Measurements from ENCODE around the gene GAGE10.

Gene GAGE10

DNA sequence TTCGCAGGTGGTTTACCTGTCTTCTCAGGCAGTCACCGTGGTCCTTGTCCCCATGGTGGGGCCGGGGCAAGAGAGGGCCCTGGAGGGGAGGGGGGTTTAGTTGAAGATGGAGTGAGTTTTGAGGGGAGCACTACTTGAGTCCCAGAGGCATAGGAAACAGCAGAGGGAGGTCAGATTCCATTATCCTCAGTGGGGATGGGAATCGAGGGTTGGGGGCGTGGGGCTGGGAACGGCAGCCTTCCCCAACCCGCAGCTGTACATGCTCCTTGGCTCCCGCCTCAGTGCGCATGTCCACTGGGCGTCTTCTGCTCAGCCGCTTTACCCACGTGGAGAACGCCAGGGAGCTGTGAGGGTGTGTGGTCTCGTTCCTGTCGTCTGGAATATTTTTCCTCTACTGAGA lies at the start of gene GAGE10:
Gene GAGE10 (plus strand): TSS at position 301 of the 400 bp plus-strand sequence. CDS start 1,214 bp downstream, outside the sequence.
- DNase-seq = peak; percentile 5

GRCh38 chrX:49254639-49255038 lies 48.8 kb upstream of the GAGE10 start:
- DNase-seq = no peak

DNA sequence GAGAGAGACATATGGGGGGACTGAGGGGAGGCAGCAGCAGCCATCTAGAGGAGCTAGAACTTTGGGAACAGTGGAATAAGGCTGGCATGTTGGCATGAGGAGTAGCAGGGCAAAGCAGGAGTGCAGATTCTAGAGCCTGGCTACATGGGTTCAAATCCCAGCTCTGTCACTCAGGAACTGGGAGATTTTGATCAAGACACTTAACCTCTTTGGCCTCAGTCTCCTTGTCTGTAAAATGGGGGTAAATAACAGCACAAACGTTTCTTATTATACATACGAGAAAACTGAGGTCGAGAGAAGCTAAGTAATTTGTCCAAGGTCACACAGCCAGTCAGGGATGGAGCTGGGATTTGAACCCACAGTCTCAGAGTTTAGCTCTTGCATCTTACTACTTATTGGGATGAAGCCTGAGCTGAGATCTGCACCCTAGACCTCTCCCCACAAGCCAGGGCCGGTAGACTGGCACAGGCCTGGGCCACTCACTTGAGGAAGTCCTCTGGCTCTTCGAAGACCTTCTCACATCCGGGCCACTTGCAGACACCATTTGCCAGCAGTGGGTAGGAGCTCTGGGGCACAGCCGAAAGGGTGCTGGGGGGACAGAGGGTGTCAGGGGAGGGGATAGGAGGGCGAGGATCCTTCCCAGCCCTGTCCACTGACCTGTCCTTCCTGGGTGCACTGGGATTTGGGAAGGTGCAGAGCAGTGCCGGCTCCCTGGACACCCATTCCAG lies 47.0 kb upstream of the GAGE10 start:
- no peak for DNase-seq

DNA sequence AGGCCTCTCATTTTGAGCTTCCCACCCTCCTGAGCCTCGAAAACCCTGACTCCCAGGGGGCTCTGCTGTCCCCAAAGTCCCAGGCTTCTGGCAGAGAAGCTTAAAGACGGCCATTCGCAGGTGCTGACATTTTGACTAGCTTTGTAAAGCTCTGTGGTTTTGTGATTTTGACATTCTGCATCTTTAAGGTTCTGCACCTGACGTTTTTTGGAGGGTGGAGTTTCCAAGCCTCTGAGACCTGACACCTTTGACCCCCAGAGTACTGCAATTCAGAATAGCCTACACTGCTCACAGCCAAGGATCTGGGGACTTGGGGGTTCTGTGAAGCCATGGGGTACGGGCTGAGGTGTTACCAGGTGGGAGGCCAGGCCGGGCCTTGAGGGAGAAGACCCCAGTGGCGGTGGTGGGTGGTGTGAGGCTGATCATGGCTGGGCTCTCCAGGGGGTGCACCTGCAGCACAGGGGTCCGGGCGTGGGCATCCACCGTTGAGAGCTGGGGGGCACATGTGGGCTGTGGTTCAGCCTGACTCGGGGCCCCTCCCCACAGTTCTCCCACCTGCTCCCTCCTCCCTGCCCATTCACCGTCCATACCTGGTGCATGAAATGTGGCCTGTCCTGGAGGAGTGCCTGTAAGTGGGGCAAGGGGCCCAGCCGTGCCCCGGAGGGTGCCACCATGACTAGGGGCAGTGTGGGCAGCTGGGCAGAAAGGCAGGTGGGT lies 46.2 kb upstream of the GAGE10 start:
- no peak for DNase-seq

DNA sequence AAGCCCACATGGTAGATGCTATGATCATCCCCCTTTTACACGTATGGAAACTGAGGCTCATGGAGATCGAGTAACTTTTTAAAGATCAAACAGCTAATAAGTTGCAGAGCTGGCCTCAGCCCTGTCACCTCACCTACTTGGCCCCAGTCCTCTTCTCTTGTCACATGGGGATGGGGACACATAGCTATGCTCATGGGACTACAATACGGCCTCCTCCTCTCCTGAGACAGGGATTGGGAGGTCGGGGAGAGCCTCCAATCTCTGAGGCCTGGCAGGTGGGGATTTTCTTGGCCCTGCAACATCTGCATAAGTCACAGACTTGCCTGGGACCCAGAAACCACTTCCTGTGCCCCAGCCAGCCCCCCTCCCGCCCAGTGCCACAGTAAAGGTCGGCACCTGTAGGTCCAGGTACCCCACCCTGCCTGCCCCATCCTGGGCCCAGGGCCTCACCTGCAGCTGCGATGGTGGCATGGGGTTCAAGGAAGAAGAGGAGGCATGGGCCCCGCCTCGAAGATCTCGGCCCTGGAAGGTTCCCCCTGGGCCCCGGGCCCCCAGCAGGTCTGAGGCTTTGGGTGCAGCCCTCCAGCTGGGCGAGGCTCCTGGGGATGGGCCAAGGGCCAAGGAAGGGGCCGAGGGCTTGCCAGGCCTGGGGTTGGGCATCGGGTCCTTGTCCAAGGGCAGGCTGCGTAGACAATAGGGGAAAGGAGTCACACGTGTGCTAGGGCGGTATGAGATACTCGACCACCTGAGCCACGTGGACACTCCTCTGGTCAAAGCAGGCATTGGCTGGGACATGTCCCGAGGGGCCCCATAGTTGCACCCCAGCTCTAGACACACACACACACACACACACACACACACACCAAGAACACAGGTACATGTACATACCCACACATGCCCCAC lies 45.3 kb upstream of the GAGE10 start:
- DNase-seq = no peak

GRCh38 chrX:49258749-49259124 lies 44.7 kb upstream of the GAGE10 start:
- no peak for DNase-seq

DNA sequence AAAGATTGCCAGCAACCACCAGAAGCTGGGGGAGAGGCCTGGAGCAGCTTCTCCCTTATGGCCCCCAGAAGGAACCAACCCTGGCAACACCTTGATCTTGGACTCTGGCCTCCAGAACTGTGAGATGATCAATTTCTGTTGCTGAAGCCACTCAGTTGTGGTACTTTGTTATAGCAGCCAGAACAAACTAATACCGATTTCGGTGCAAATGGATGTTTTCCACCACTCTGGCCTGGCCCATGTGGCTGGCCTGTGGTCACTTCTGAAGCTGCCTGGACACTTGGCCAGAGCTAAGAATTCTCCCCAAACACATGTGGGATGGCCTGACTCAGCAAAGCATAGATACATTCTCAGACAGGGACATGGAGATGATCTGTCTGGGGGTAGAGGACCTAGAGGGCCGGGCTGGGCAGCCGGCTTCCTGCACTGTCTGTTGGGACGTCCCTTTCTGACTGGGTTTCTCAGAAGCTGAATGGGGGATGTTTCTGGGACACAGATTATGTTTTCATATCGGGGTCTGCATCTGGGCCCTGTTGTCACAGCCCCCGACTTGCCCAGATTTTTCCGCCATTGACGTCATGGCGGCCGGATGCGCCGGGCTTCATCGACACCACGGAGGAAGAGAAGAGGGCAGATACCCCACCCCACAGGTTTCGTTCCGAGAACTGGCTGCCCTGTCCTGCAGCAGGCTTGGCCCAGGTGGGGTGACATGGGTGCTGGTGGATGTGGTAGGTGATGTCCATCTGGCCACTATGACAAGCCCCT lies 43.0 kb upstream of the GAGE10 start:
- DNase-seq = no peak

DNA sequence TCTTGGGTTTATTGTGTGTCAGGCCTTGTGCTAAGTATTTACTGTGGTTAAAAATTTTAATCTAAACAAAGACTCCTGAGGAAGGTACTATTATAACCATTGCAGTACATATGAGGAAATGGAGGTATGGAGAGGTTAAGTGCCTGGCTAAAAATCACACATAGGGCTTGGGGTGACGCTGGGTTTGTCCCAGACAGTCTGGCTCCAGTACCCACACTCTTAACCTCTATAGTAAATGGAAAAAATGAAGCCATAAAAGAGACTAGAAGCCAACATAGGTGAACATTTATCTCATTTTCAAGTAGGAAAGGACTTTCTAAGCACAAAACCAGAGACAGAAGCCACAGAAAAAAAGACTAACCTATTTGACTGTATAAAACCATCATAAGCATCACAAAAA lies 40.8 kb upstream of the GAGE10 start:
- DNase-seq = no peak

DNA sequence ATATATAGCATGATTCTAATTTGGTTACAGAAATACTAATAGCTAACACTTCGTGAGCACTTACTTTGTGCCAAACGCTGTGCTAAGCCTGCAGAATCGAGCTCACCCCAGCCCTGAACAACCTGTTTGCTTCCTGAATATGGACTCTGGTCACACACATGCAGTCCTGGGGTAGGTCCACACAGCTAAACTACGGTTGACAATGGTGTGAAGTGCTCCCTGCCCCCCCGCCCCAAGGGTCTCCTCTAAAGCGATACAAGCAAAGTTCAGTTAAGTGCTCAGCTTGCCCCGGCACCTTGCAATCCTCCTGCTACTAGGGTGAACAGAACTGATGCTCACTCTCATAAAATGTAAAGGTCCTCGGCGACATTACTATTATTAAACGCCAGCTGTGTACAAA lies 39.8 kb upstream of the GAGE10 start:
- no peak for DNase-seq

GRCh38 chrX:49264460-49264859 lies 39.0 kb upstream of the GAGE10 start, which contains the start of gene FOXP3:
Gene FOXP3 (minus strand): TSS chrX:49264710. CDS start chrX:49258505, 6,205 bp downstream.
- no peak for DNase-seq

DNA sequence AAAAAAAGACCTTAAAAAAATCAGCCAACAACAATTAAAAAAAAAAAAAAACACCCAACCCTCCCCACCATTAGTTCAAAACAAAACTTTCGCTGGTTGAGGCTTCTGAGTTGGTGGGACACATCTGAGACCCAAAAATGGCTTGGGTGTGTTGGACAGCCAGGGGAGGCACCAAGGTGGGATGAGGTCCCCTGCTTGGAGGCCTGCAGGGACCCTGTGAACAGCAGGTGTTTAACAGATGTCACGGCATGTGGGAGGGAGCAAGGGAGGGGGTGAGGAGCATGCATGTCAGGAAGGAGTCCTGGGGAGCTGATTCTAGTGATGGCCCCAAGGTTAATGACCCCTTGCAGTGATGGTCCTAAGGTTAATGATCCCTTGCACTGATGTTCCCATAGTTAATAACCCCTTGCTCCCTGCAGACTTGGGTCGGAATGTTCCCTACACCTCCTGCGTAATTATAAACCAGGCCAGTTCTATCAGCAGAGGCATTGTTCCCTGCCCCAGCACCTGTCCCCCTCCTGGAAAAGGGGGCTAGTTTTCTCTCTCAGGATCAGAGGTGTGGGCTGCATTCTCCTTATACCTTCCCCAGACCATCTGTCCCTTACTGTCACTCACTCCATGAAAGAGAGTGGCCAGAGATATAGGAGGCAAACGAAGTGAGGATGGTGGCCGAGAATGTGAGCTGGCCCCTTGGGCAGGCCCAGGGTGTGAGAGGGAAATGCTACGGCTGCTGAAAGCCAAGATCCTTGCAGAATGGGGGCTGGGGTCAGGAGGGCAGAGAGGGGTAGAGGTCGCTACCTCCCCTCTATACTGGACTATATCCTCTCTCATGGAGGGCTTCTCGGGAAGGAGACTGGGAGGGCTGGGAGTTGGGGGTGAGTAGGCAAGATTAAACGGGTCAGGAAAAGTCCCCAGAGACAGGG lies 36.7 kb upstream of the GAGE10 start:
- DNase-seq = peak; percentile 61

DNA sequence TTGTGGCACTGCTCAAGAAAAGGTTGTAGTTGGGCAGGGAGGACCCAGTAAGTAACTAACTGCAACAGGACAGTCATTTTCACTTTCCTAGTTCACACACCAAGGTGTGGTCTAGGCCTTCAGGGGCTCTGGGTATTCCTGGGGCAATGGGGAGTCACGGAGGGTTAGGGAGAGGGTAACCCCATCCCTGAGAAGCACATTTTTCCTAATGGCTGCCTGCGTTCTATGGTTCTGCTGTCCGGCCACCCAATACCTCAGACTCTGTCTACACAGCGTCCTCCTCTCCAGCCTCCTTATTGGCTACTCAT lies 34.8 kb upstream of the GAGE10 start:
- no peak for DNase-seq

GRCh38 chrX:49269010-49269766 lies 34.3 kb upstream of the GAGE10 start:
- DNase-seq = peak; percentile 99

DNA sequence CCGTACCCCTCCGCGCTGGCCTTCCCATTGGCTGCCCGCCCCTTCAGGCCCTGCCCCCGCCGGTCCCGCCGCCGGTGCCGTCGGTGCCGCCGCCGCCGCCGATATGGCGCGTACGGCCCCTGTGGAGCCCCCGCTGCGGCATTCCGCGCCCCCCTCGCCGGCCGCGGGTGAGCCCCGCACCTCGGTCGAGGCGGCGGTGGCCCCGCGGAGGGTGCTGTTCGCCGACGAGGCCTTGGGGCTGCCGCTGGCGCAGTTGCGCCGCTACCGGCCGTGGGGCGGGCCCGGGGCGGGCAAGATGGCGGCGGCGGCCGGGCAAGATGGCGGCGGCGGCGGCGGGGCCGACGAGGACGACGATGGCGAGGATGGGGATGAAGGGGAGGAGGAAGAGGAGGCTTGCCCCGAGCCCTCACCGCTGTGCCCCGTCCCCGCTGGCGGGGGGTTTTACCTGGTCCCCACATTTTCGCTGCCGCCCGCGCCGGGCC lies 33.6 kb upstream of the GAGE10 start, which contains the start of gene PPP1R3F:
Gene PPP1R3F (plus strand): TSS at position 27 of the 482 bp plus-strand sequence. CDS start 77 bp downstream, at position 104.
- no peak for DNase-seq

- DNase-seq = no peak
These were observed 33.1 kb upstream of the GAGE10 start for GRCh38 chrX:49270249-49270921.

DNA sequence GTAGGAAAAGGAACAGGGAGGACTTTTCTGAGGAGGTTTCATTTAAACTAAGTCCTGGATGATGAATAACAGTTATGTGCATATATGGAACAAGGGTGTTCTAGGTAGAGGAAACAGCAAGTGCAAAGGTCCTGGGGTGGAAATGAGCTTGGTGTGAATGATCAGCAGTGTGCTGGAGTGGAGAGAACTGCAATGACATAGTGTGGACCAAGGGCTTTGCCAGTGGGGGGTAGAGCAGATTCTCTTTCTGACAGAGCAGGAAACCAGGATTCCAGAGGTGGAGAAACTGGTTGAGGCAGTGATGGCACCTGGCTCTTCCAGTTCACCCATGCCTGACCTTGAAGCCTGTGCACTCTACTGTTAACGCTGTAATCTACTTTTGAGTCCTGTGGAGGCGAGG lies 32.1 kb upstream of the GAGE10 start:
- DNase-seq = no peak

DNA sequence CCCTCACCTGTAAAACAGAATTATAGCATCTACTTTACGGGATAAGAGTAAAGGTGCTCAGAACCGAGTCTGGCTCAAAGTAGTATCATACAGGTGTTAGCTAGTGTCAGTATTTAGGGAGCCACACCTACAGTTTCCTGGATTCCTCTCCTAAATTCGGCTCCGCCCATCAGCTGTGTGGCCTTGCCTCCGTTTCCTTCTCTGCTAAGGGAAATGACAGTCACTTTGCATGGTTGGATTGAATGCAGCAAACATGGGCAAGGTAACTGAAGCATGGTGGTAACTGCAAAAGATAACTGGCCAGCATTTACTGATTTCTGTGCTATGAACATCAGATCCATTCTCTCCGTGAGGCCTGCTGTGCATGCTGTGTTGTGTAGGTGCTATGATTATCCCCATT lies 31.0 kb upstream of the GAGE10 start:
- no peak for DNase-seq

- no peak for DNase-seq
These were observed 30.2 kb upstream of the GAGE10 start for GRCh38 chrX:49273181-49273727.

DNA sequence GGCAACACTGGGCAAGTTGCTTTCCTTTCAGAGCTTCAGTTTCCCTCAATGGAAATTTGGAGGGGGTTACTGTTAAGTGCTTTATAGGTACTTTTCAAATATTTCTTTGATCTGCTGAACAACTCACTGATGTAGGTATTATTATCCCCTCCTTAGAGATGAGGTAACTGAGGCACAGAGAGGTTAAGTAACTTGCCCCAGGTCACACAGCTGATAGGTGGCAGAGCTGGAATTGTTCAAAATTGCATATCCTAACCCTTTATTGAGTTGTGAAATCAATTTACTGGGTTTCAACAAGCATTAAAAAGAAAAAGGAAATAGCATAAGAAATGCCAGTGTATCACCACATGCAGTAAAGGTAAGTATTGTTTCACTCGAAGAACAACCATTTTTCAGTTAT lies 27.2 kb upstream of the GAGE10 start:
- DNase-seq = no peak

Data from NCI-H82 (cell line).